ENCODE data around the gene DPY19L2. TPM values are rescaled to one million over a fixed set of nuclear protein-coding genes. Genes with fewer than 3 reads are reported as not detected.
"Not testable (repeated sequence)": the region's sequence is repeated elsewhere in the genome, so short reads cannot be mapped to it uniquely, and the experiment has no call there.

The DPY19L2 gene
- total RNA-seq, 1 experiment from 2014 or later, result not detected

DNA sequence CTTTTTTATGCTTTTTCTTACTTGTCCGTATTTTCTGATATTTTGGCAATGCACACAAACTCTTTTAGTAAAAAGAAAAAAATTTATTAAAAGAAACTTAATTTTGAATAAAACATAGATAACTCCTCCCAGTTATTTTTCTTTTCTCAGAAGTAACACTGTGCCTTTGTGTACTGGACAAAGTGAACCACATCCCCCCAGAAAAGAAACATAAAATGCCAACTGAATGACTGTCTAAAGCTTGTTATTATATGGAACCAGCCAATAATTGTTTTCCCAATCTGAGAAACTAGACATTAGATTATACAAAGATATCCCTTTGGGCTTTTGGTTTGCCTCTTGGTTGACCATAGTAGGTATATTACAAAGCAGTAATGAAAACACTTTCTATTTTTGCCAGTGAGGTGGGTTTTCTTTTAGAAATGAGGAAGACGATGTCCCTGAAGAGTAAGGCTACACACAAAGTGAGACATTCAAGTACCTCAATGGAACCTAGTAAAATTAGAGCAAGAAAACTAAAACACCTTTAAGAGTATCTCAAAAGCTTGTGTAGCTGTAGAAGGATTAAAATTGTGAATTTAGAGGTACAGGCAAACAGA lies 44.2 kb upstream of the DPY19L2 start:
- H3K4me3 Mint-ChIP-seq (ENCODE audit: unreplicated experiment); POLR2A ChIA-PET; H3K27me3 ChIP-seq (replicated peaks; ENCODE audit: control insufficient read depth, insufficient read depth, low read length); H3K36me3 ChIP-seq (ENCODE audit: control insufficient read depth, insufficient read depth, low read length); H3K4me3 ChIP-seq (ENCODE audit: low read depth, low read length); H3K9me3 Mint-ChIP-seq (ENCODE audit: unreplicated experiment); H3K27ac Mint-ChIP-seq (ENCODE audit: unreplicated experiment); CTCF ChIA-PET; intact Hi-C loops (cut with micrococcal nuclease; ENCODE audit: unreplicated experiment); DNase-seq; H3K4me1 ChIP-seq; H3K36me3 Mint-ChIP-seq (ENCODE audit: insufficient read depth, unreplicated experiment); H3K4me1 Mint-ChIP-seq (ENCODE audit: low read depth, unreplicated experiment); H3K27me3 Mint-ChIP-seq (ENCODE audit: insufficient read depth, unreplicated experiment); BruUV-seq (replicated peaks); H3K9me3 ChIP-seq: not testable (repeated sequence)

DNA sequence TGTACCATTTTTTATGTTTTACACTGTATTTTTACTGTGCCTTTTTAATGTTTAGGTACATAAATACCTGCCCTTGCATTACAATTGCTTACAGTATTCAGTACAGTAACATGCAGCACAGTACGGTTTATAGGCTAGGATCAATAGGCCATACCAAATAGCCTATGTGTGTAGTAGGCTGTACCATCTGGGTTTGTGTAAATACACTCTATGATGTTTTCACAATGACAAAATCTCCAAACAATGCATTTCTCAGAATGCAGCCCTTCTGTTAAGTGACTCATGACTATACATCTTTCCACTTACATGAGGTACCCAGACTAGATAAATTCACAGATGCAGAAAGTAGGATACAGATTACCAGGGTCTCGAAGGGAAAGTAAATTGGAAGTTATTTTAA lies 43.0 kb upstream of the DPY19L2 start:
- H3K4me1 ChIP-seq; BruUV-seq (replicated peaks); H3K27ac Mint-ChIP-seq (ENCODE audit: unreplicated experiment); CTCF ChIA-PET; H3K4me3 Mint-ChIP-seq (ENCODE audit: unreplicated experiment); intact Hi-C loops (cut with micrococcal nuclease; ENCODE audit: unreplicated experiment); H3K9me3 ChIP-seq; H3K36me3 ChIP-seq (ENCODE audit: control insufficient read depth, insufficient read depth, low read length); H3K9me3 Mint-ChIP-seq (ENCODE audit: unreplicated experiment); DNase-seq; POLR2A ChIA-PET; H3K4me3 ChIP-seq (ENCODE audit: low read depth, low read length); H3K4me1 Mint-ChIP-seq (ENCODE audit: low read depth, unreplicated experiment); H3K36me3 Mint-ChIP-seq (ENCODE audit: insufficient read depth, unreplicated experiment); H3K27me3 ChIP-seq (replicated peaks; ENCODE audit: control insufficient read depth, insufficient read depth, low read length): not testable (repeated sequence)
- peaks cover 14% of the 10 kb centered on the region for H3K27me3 Mint-ChIP-seq (ENCODE audit: insufficient read depth, unreplicated experiment)

DNA sequence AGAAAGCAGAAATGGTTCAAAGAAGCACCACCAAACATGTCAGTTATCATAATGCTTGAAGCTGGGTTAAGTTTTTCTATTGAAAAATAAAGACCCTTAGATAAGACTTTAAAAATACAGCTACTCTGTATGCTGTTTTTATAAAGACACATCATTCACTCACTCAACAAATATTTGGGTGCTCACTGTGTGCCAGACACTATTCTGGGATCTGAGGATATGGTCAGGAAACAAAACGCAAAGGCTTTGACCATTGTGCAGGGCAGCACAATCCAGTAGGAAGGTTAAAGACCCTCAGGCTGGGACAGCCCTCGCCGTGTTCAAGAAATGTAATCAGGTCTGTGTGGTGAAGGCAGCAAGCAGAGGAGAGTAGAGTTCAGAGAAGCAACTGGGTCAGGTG lies 38.0 kb upstream of the DPY19L2 start:
- Mint-ChIP-seq H3K27me3 (ENCODE audit: insufficient read depth, unreplicated experiment) (peaks cover 13% of the 10 kb centered on the region), H3K9me3 (ENCODE audit: unreplicated experiment) (no peaks in the 10 kb centered on the region), H3K36me3 (ENCODE audit: insufficient read depth, unreplicated experiment) (no peaks in the 10 kb centered on the region), H3K4me3 (ENCODE audit: unreplicated experiment) (no peak overlapping the region), H3K27ac (ENCODE audit: unreplicated experiment) (no peak overlapping the region), H3K4me1 (ENCODE audit: low read depth, unreplicated experiment) (no peaks in the 10 kb centered on the region)
- Histone ChIP-seq H3K36me3 (ENCODE audit: control insufficient read depth, insufficient read depth, low read length) (no peaks in the 10 kb centered on the region), H3K27me3 (replicated peaks; ENCODE audit: control insufficient read depth, insufficient read depth, low read length) (no peaks in the 10 kb centered on the region), H3K4me3 (ENCODE audit: low read depth, low read length) (no peak overlapping the region), H3K9me3 (no peaks in the 10 kb centered on the region), H3K4me1 (no peaks in the 10 kb centered on the region)
- ChIA-PET POLR2A (no interaction called here), CTCF (no interaction called here)
- no peak for TF ChIP-seq CTCF (IDR thresholded peaks at IDR 0.05; ENCODE audit: insufficient read depth in 1 of 2, low read depth in 1 of 2, low read length in 1 of 2, severe bottlenecking in 1 of 2, unreplicated experiment in 1 of 2)
- no TSS peak for BruUV-seq (replicated peaks)
- DNase-seq, result no peak
- intact Hi-C loops (cut with micrococcal nuclease; ENCODE audit: unreplicated experiment), result no loop called here

GRCh38 chr12:63699678-63700382 lies 31.5 kb upstream of the DPY19L2 start:
- H3K27me3 Mint-ChIP-seq (ENCODE audit: insufficient read depth, unreplicated experiment); H3K27me3 ChIP-seq (replicated peaks; ENCODE audit: control insufficient read depth, insufficient read depth, low read length); H3K4me3 Mint-ChIP-seq (ENCODE audit: unreplicated experiment); CTCF ChIA-PET; POLR2A ChIA-PET; intact Hi-C loops (cut with micrococcal nuclease; ENCODE audit: unreplicated experiment); H3K9me3 Mint-ChIP-seq (ENCODE audit: unreplicated experiment); H3K9me3 ChIP-seq; H3K4me3 ChIP-seq (ENCODE audit: low read depth, low read length); H3K4me1 ChIP-seq; H3K36me3 ChIP-seq (ENCODE audit: control insufficient read depth, insufficient read depth, low read length); H3K4me1 Mint-ChIP-seq (ENCODE audit: low read depth, unreplicated experiment); BruUV-seq (replicated peaks); H3K36me3 Mint-ChIP-seq (ENCODE audit: insufficient read depth, unreplicated experiment); DNase-seq; H3K27ac Mint-ChIP-seq (ENCODE audit: unreplicated experiment): not testable (repeated sequence)

DNA sequence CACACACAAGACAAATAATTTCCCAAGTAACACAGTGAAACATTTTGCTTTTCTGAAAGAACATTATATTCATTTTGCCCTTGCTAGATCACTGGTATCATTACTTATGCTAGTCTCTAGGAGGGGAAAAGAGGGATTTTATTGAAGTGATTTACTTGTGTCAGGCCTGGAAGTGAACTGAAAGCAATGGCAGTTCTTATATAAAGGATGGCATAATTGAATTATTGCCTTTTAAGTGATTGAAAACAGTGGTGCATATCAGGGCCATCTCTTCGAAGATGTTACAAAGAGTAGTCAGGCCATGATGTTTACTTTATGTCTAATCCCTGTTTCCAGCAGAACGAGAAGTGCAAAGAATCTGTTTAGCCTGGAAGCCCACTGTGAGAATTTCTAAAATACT lies 30.7 kb upstream of the DPY19L2 start:
- POLR2A ChIA-PET; H3K27ac Mint-ChIP-seq (ENCODE audit: unreplicated experiment); H3K4me3 Mint-ChIP-seq (ENCODE audit: unreplicated experiment); H3K4me1 Mint-ChIP-seq (ENCODE audit: low read depth, unreplicated experiment); H3K27me3 Mint-ChIP-seq (ENCODE audit: insufficient read depth, unreplicated experiment); H3K27me3 ChIP-seq (replicated peaks; ENCODE audit: control insufficient read depth, insufficient read depth, low read length); CTCF ChIA-PET; H3K4me1 ChIP-seq; H3K4me3 ChIP-seq (ENCODE audit: low read depth, low read length); intact Hi-C loops (cut with micrococcal nuclease; ENCODE audit: unreplicated experiment); DNase-seq; H3K9me3 ChIP-seq; H3K36me3 ChIP-seq (ENCODE audit: control insufficient read depth, insufficient read depth, low read length); H3K9me3 Mint-ChIP-seq (ENCODE audit: unreplicated experiment); H3K36me3 Mint-ChIP-seq (ENCODE audit: insufficient read depth, unreplicated experiment); BruUV-seq (replicated peaks): not testable (repeated sequence)

DNA sequence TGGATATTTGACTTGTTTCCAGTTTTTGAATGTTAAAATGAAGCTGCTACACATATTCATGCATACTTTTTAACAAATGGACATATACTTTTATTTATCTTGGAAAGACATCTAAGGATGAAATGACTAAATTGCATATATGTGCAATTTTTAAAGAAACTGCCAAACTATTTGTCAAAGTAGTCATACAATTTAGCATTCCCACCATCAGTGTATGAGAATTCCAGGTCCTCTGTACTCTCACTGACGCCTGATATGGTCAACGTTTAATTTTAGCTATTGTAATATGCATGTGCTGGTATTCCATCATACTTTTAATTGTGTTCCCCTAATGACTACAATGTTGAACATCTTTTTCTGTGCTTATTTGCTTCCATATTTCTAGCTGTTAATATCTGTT lies 22.5 kb upstream of the DPY19L2 start:
- POLR2A ChIA-PET; DNase-seq; H3K27ac Mint-ChIP-seq (ENCODE audit: unreplicated experiment); BruUV-seq (replicated peaks); H3K36me3 Mint-ChIP-seq (ENCODE audit: insufficient read depth, unreplicated experiment); H3K36me3 ChIP-seq (ENCODE audit: control insufficient read depth, insufficient read depth, low read length); H3K27me3 ChIP-seq (replicated peaks; ENCODE audit: control insufficient read depth, insufficient read depth, low read length); intact Hi-C loops (cut with micrococcal nuclease; ENCODE audit: unreplicated experiment); CTCF ChIA-PET; H3K4me1 Mint-ChIP-seq (ENCODE audit: low read depth, unreplicated experiment); H3K9me3 ChIP-seq; H3K4me3 ChIP-seq (ENCODE audit: low read depth, low read length); H3K4me3 Mint-ChIP-seq (ENCODE audit: unreplicated experiment); H3K4me1 ChIP-seq; H3K27me3 Mint-ChIP-seq (ENCODE audit: insufficient read depth, unreplicated experiment); H3K9me3 Mint-ChIP-seq (ENCODE audit: unreplicated experiment): not testable (repeated sequence)
